A673 (cell line): ENCODE measurements around the gene GLDN. TPM values are rescaled to one million over a fixed set of nuclear protein-coding genes. Genes with fewer than 3 reads are reported as not detected.

Experiments
- BruUV-seq: library from RNA; stranded (reverse); fragments of 400-500 nt; replicated peaks from 2 replicates; lab custom pipeline; 2021; lab: Mats Ljungman, UMichigan
- CTCF ChIA-PET: fragments of 300-600 bp; sonication (Branson Sonifier 250); formaldehyde crosslinking; loops from one replicate; lab custom pipeline; 2022; ENCODE audit warnings: antibody characterized with exemption; lab: Charles Lee
- POLR2A ChIA-PET: fragments of 300-600 bp; sonication (Branson Sonifier 250); formaldehyde crosslinking; loops from one replicate; lab custom pipeline; 2022; ENCODE audit warnings: antibody characterized with exemption; ENCODE audit not compliant: low non-redundant PET; lab: Charles Lee
- DNase-seq: peaks from one replicate; pipeline ENCODE4 v3.0.0-alpha.2; 2015; ENCODE audit warnings: low spot score
- H3K27ac ChIP-seq: fragments of 200-600 bp; sonication (generic); 2 replicates; pipeline ENCODE4 v1.5.1; 2016; ENCODE audit warnings: mixed run types, low read depth, mild to moderate bottlenecking, mixed read lengths, antibody characterized with exemption, low read length; ENCODE audit not compliant: poor library complexity, severe bottlenecking
- H3K27me3 ChIP-seq: fragments of 200-600 bp; sonication (generic); replicated peaks from 2 replicates; pipeline ENCODE4 v1.6.1; 2017; ENCODE audit warnings: mixed run types, low read depth, mild to moderate bottlenecking, mixed read lengths, antibody characterized with exemption, low read length; ENCODE audit not compliant: insufficient read depth, poor library complexity
- H3K36me3 ChIP-seq: fragments of 200-600 bp; sonication (generic); 2 replicates; pipeline ENCODE4 v1.6.1; 2016; ENCODE audit warnings: mixed run types, mild to moderate bottlenecking, mixed read lengths, antibody characterized with exemption, low read length; ENCODE audit not compliant: insufficient read depth, poor library complexity, severe bottlenecking
- H3K4me1 ChIP-seq: fragments of 200-600 bp; sonication (generic); 2 replicates; pipeline ENCODE4 v1.6.1; 2017; ENCODE audit warnings: mixed run types, mild to moderate bottlenecking, mixed read lengths, antibody characterized with exemption, low read length; ENCODE audit not compliant: insufficient read depth, poor library complexity, severe bottlenecking
- H3K4me3 ChIP-seq: fragments of 200-600 bp; sonication (generic); 2 replicates; pipeline ENCODE4 v1.5.1; 2016; ENCODE audit warnings: low read depth, mixed run types, mild to moderate bottlenecking, mixed read lengths, low read length; ENCODE audit not compliant: poor library complexity, severe bottlenecking
- H3K9me3 ChIP-seq: fragments of 200-600 bp; sonication (generic); 2 replicates; pipeline ENCODE4 v1.6.1; 2016; ENCODE audit warnings: mixed run types, low read depth, mild to moderate bottlenecking, mixed read lengths, antibody characterized with exemption, low read length; ENCODE audit not compliant: poor library complexity, severe bottlenecking
- EZH2 ChIP-seq: fragments of 200-600 bp; sonication (generic); IDR thresholded peaks from 2 replicates; pipeline ENCODE4 v1.6.1; 2017; ENCODE audit warnings: borderline replicate concordance, low read depth, mild to moderate bottlenecking, mixed read lengths, antibody characterized with exemption, low read length; ENCODE audit not compliant: poor library complexity, severe bottlenecking
- intact Hi-C: fragments of 100-400 bp; cut with micrococcal nuclease; formaldehyde crosslinking; loops from one replicate; pipeline ENCODE4 v1.10.0; 2022; ENCODE audit not compliant: unreplicated experiment
- total RNA-seq: library from RNA; stranded (reverse); gene quantifications from 2 replicates; pipeline ENCODE4 v1.2.3, GENCODE V29; 2021
- TF ChIP-seq, protein P1 (sequence below): fragments of 300-800, 200-600 bp; sonication (generic); conservative IDR thresholded peaks from 2 replicates; pipeline ENCODE4 v1.5.1; 2017; ENCODE audit warnings: low read depth, mild to moderate bottlenecking, antibody characterized with exemption, low read length, moderate library complexity, mixed read lengths

Gene GLDN
- total RNA-seq, 1 experiment from 2014 or later, result not detected

DNA sequence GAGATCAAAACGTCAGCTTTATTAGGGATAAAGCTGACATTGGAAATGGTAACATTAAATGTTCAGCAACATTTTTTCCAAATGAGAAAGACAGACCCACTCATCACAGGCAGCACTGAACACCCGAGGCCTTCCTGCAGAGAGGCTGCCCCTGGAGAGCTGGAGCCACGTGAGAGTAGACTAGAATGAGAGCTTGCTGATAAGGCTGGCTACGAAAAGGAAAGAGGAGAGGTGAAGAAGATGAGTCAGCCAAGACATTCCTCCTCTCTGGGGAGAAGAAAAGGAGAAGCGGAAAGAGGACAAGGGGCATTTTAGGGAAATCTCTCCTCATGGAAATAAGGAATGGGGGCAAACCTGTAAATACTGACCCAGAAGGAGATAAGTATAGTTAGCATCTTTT lies 10.3 kb upstream of the GLDN start:
- no peak overlapping the region for H3K27ac ChIP-seq
- TF ChIP-seq, protein P1, sequence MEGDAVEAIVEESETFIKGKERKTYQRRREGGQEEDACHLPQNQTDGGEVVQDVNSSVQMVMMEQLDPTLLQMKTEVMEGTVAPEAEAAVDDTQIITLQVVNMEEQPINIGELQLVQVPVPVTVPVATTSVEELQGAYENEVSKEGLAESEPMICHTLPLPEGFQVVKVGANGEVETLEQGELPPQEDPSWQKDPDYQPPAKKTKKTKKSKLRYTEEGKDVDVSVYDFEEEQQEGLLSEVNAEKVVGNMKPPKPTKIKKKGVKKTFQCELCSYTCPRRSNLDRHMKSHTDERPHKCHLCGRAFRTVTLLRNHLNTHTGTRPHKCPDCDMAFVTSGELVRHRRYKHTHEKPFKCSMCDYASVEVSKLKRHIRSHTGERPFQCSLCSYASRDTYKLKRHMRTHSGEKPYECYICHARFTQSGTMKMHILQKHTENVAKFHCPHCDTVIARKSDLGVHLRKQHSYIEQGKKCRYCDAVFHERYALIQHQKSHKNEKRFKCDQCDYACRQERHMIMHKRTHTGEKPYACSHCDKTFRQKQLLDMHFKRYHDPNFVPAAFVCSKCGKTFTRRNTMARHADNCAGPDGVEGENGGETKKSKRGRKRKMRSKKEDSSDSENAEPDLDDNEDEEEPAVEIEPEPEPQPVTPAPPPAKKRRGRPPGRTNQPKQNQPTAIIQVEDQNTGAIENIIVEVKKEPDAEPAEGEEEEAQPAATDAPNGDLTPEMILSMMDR, result no peak
- TF ChIP-seq EZH2, result no peak
- H3K4me3 ChIP-seq, result no peak overlapping the region
- no peak for DNase-seq
- ChIA-PET CTCF (no interaction called here), POLR2A (no interaction called here)
- intact Hi-C loops, result no loop called here
- BruUV-seq, result no TSS peak
- no peaks in the 10 kb centered on the region for H3K36me3 ChIP-seq
- no peaks in the 10 kb centered on the region for H3K9me3 ChIP-seq
- no peaks in the 10 kb centered on the region for H3K4me1 ChIP-seq
- H3K27me3 ChIP-seq, result no peaks in the 10 kb centered on the region

DNA sequence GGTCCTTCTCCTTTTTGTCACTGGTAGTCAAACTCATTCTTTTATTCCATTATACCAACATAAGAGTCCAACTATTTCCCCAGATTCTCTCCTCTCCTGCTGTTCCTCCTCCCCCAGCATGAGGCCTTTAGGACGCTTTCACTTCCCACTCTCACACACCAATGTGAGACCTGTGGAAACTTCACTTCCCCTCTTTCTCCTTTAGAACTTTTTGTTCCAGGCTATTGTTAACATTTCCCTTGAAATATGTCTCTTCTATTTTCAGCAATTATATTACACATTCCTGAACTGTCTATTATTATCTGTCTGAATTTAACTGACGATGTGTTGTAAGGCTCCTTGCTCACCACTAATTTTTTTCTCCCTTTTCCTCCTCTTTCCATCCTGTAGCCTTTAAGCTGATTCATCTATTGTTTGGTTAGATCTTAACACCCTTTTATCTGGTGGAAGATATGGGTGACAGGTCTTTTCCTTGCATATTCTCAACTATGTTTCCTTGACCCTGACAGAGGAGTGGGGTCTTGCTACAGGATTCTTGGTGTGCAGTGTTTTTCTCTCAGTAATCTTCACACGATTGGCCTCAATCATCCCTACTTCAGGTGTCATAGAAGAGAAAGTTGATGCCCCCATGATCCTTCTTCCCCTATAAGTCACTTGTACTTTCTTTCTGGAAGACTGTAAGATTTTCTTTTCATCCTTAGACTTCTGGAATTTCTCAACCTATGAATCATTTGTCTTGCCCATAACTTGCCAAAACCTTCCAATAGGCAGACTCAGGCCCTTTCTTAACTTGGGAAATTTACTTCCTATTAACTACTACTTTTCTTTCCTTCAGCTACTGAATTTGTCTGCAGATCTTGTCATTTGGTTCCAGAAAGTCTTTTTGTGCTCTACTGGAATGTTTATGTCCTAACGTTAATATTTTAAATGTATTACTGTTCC lies 9.0 kb upstream of the GLDN start:
- ChIA-PET CTCF (no interaction called here), POLR2A (no interaction called here)
- Histone ChIP-seq H3K36me3 (no peaks in the 10 kb centered on the region), H3K27me3 (no peaks in the 10 kb centered on the region), H3K4me3 (no peak overlapping the region), H3K4me1 (no peaks in the 10 kb centered on the region), H3K9me3 (no peaks in the 10 kb centered on the region), H3K27ac (no peak overlapping the region)
- no peak for DNase-seq
- TF ChIP-seq, protein P1, result no peak
- intact Hi-C loops, result no loop called here
- BruUV-seq, result no TSS peak

DNA sequence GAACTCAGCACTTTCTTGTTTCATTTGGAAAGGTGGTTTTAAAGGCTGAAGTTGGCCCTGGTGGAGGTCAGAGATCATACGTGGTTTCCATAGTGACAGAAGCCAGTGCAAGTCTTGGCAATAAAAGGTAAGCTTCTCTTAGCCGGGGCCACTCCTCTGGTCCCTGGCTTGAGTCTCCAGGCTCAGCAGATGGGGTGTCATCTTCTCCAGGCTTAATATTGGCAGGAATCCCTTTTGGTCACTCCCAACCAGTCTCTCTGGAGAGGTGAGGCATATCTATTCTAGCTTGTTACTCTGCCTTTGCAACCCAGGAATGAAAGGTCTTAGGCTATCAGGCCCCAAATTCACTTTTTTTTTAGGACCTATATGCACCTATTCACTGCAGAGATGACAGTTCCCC lies 7.9 kb upstream of the GLDN start:
- no peak overlapping the region for H3K4me3 ChIP-seq
- no peaks in the 10 kb centered on the region for H3K4me1 ChIP-seq
- H3K9me3 ChIP-seq, result no peaks in the 10 kb centered on the region
- no peak overlapping the region for H3K27ac ChIP-seq
- H3K27me3 ChIP-seq, result no peaks in the 10 kb centered on the region
- ChIA-PET CTCF (no interaction called here), POLR2A (no interaction called here)
- TF ChIP-seq EZH2, result no peak
- TF ChIP-seq, protein P1, result no peak
- intact Hi-C loops, result no loop called here
- DNase-seq, result no peak
- BruUV-seq, result no TSS peak
- H3K36me3 ChIP-seq, result no peaks in the 10 kb centered on the region
